ENCODE measurements around the gene ZNF503.

Gene ZNF503

GRCh38 chr10:75405598-75406461 is 4.3 kb upstream of the ZNF503 start:
- DNase-seq = no peak

GRCh38 chr10:75404815-75405597 is 3.4 kb upstream of the ZNF503 start:
- no peak for DNase-seq

- DNase-seq = no peak
Observed at GRCh38 chr10:75403939-75404814, 2.6 kb upstream of the ZNF503 start.

- DNase-seq = no peak
Observed at GRCh38 chr10:75403144-75403938, 1.8 kb upstream of the ZNF503 start.

- no peak for DNase-seq
Observed at GRCh38 chr10:75402486-75403143, 1.1 kb upstream of the ZNF503 start.

GRCh38 chr10:75400771-75401568 is 594 bp downstream of the ZNF503 start:
- no peak for DNase-seq

- no peak for DNase-seq
Observed at GRCh38 chr10:75400163-75400770, 1.3 kb downstream of the ZNF503 start.

GRCh38 chr10:75399461-75400162 is 2.0 kb downstream of the ZNF503 start:
- peak; percentile 44 for DNase-seq

- DNase-seq = no peak
Observed at GRCh38 chr10:75398692-75399460, 2.7 kb downstream of the ZNF503 start.

- no peak for DNase-seq
Observed at GRCh38 chr10:75398200-75398691, 3.3 kb downstream of the ZNF503 start.

GRCh38 chr10:75397496-75398199 is 3.9 kb downstream of the ZNF503 start:
- DNase-seq = no peak

- DNase-seq = no peak
Observed at GRCh38 chr10:75396631-75397495, 4.7 kb downstream of the ZNF503 start.

- DNase-seq = no peak
Observed at GRCh38 chr10:75395932-75396630, 5.5 kb downstream of the ZNF503 start.

GRCh38 chr10:75395066-75395931 is 6.3 kb downstream of the ZNF503 start:
- peak; percentile 28 for DNase-seq

GRCh38 chr10:75394221-75394620 is 7.3 kb downstream of the ZNF503 start:
- no peak for DNase-seq

Measured in stimulated activated CD4-positive, alpha-beta T cell treated with anti-CD3 and anti-CD28 coated beads, Interleukin-12 subunit alpha, Interleukin-12 subunit beta, amount 100 ng/mL, for 4 hours (primary cell).